Testis (tissue), 3 donors: ENCODE data around the gene ARL15. TPM values are rescaled to one million over a fixed set of nuclear protein-coding genes. Genes with fewer than 3 reads are reported as not detected.

Source experiments
- DNase-seq: peaks from one replicate; pipeline ENCODE4 v3.0.0-alpha.2; 2019
- H3K27ac ChIP-seq, 2 donors: fragments of 200-600 bp; sonication (generic); one replicate each; pipeline ENCODE4 v1.5.1; 2019
- H3K27me3 ChIP-seq: fragments of 200-600 bp; sonication (generic); one replicate; pipeline ENCODE4 v1.5.1; 2019
- H3K36me3 ChIP-seq: fragments of 200-600 bp; sonication (generic); one replicate; pipeline ENCODE4 v1.5.1; 2017; ENCODE audit warnings: low read depth; ENCODE audit errors: missing control alignments
- H3K4me1 ChIP-seq: fragments of 200-600 bp; sonication (generic); one replicate; pipeline ENCODE4 v1.5.1; 2019
- H3K4me3 ChIP-seq, 2 donors: fragments of 200-600 bp; sonication (generic); one replicate each; pipeline ENCODE4 v1.5.1; 2017 to 2019
- H3K9me3 ChIP-seq: fragments of 200-600 bp; sonication (generic); one replicate; pipeline ENCODE4 v1.5.1; 2017
- CTCF ChIP-seq, 3 experiments: fragments of 450-650 bp in 2 of 3; fragments of 200-600 bp in 1 of 3; sonication (generic) in 1 of 3; IDR thresholded peaks; one replicate each; pipeline ENCODE4 v1.5.1; 2016 to 2019; ENCODE audit warnings: antibody characterized with exemption in 3 of 3, mild to moderate bottlenecking in 2 of 3, moderate library complexity in 1 of 3
- POLR2A ChIP-seq: fragments of 450-650 bp; IDR thresholded peaks from one replicate; pipeline ENCODE4 v1.6.1; 2017; ENCODE audit warnings: antibody characterized with exemption, mild to moderate bottlenecking, moderate library complexity
- WGBS, 2 donors: methylation state at CpG; one replicate each; pipeline ENCODE4 v1.1.5; 2018; 5-methylcytosine and 5-hydroxymethylcytosine counted together
- intact Hi-C: fragments of 100-400 bp; cut with DNase I; formaldehyde crosslinking; loops from one replicate; pipeline ENCODE4 v1.15.1; 2023; ENCODE audit warnings: low total_unique reads
- polyA plus RNA-seq: library from polyadenylated mRNA; stranded (reverse); fragments of 350-450 nt; fragmentation: Illumina TruSeq; extraction: RNeasy Lipid Tissue Mini Kit (QIAGEN cat#74804); gene quantifications from one replicate; pipeline ENCODE4 v1.2.3, GENCODE V29; 2014; ENCODE audit warnings: low read depth, low replicate concordance; ENCODE audit not compliant: insufficient read depth
- total RNA-seq, 2 donors: library from RNA; depleted of rRNA; stranded (reverse); fragments of >200 nt; gene quantifications; one replicate each; pipeline ENCODE4 v1.2.3, GENCODE V29; 2016

ARL15 gene
- total and polyA plus RNA-seq, 3 donors from 2014 or later = 36.6 to 88.6 (median 75.2) TPM

- no peak for DNase-seq
- Histone ChIP-seq H3K27me3 (no peaks in the 10 kb centered on the region), H3K27ac (no peak overlapping the region), H3K36me3 (no peaks in the 10 kb centered on the region), H3K9me3 (no peaks in the 10 kb centered on the region), H3K4me1 (no peaks in the 10 kb centered on the region), H3K4me3 (no peak overlapping the region)
- WGBS, 2 donors = 43 to 58% methylated on average over 6 of the region's 6 CpGs
- TF ChIP-seq POLR2A (no peak), CTCF (IDR thresholded peaks at IDR 0.05) (no peak)
- intact Hi-C loops = no loop called here
These were observed 386.4 kb downstream of the ARL15 start for GRCh38 chr5:53923961-53924360.

GRCh38 chr5:53922508-53923498 lies 387.6 kb downstream of the ARL15 start:
- intact Hi-C loops = no loop called here

GRCh38 chr5:53917826-53918225 lies 392.5 kb downstream of the ARL15 start:
- Histone ChIP-seq H3K4me1 (peaks cover 3% of the 10 kb centered on the region), H3K27ac (no peak overlapping the region), H3K27me3 (no peaks in the 10 kb centered on the region), H3K4me3 (no peak overlapping the region), H3K9me3 (no peaks in the 10 kb centered on the region), H3K36me3 (no peaks in the 10 kb centered on the region)
- WGBS, 2 donors = 86 to 92% methylated on average over 3 of the region's 3 CpGs
- no peak for DNase-seq
- intact Hi-C loops = no loop called here
- TF ChIP-seq CTCF (IDR thresholded peaks at IDR 0.05) (no peak), POLR2A (no peak)

More at GRCh38 chr5:53922508-53923498, 387.6 kb downstream of the ARL15 start:
- H3K4me1 ChIP-seq = no peaks in the 10 kb centered on the region
- H3K27ac ChIP-seq = no peak overlapping the region
- TF ChIP-seq CTCF (IDR thresholded peaks at IDR 0.05) (no peak), POLR2A (no peak)
- DNase-seq = no peak
- no peaks in the 10 kb centered on the region for H3K9me3 ChIP-seq
- WGBS, 2 donors = 64 to 84% methylated on average over 8 of the region's 8 CpGs
- H3K36me3 ChIP-seq = no peaks in the 10 kb centered on the region
- no peaks in the 10 kb centered on the region for H3K27me3 ChIP-seq
- H3K4me3 ChIP-seq = no peak overlapping the region

GRCh38 chr5:53917095-53917494 lies 393.3 kb downstream of the ARL15 start:
- intact Hi-C loops = no loop called here
- Histone ChIP-seq H3K36me3 (no peaks in the 10 kb centered on the region), H3K4me1 (peaks cover 3% of the 10 kb centered on the region), H3K27ac (no peak overlapping the region), H3K27me3 (no peaks in the 10 kb centered on the region), H3K9me3 (no peaks in the 10 kb centered on the region), H3K4me3 (no peak overlapping the region)
- TF ChIP-seq CTCF (IDR thresholded peaks at IDR 0.05) = no peak
- TF ChIP-seq POLR2A = no peak
- DNase-seq = no peak
